Panc1 (cell line): ENCODE data around the gene USB1. TPM values are rescaled to one million over a fixed set of nuclear protein-coding genes. Genes with fewer than 3 reads are reported as not detected.

Source experiments
- ATAC-seq: fragments of 200-7000 bp; cut with Tn5 transposase; 2 replicates; pipeline ENCODE4 v1.9.1; 2020; ENCODE audit warnings: mild to moderate bottlenecking, moderate library complexity
- Bru-seq: library from RNA; stranded (reverse); fragments of 400-500 nt; gene quantifications from one replicate; lab custom pipeline; 2021; lab: Mats Ljungman, UMichigan
- BruChase-seq, 2 experiments: library from RNA; stranded (reverse); fragments of 400-500 nt; gene quantifications; one replicate each; lab custom pipeline; 2021; lab: Mats Ljungman, UMichigan
- BruUV-seq: library from RNA; stranded (reverse); fragments of 400-500 nt; replicated peaks from 2 replicates; lab custom pipeline; 2021; lab: Mats Ljungman, UMichigan
- CTCF ChIA-PET: fragments of 300-600 bp; sonication (Branson Sonifier 250); formaldehyde crosslinking; loops from one replicate; lab custom pipeline; 2022; ENCODE audit warnings: antibody characterized with exemption; lab: Charles Lee
- POLR2A ChIA-PET: fragments of 300-600 bp; sonication (Branson Sonifier 250); formaldehyde crosslinking; loops from one replicate; lab custom pipeline; 2022; ENCODE audit warnings: antibody characterized with exemption; lab: Charles Lee
- DNase-seq: peaks from one replicate; pipeline ENCODE4 v3.0.0-alpha.2; 2010; ENCODE audit warnings: low read depth, low spot score
- H3K27ac ChIP-seq: 2 replicates; pipeline ENCODE4 v1.5.1; 2011; ENCODE audit warnings: mild to moderate bottlenecking, low read length, inconsistent platforms
- H3K27me3 ChIP-seq: fragments of 200-500 bp; sonication (Bioruptor generic); 2 replicates; pipeline ENCODE4 v1.6.0; 2014; ENCODE audit warnings: low read length, inconsistent platforms; ENCODE audit not compliant: control insufficient read depth, insufficient read depth
- H3K36me3 ChIP-seq: fragments of 200-500 bp; sonication (Bioruptor generic); 2 replicates; pipeline ENCODE4 v1.5.1; 2014; ENCODE audit warnings: inconsistent platforms, mild to moderate bottlenecking, low read length, moderate library complexity; ENCODE audit not compliant: control insufficient read depth, insufficient read depth
- H3K4me1 ChIP-seq: 2 replicates; pipeline ENCODE4 v1.5.1; 2011; ENCODE audit warnings: inconsistent platforms, mild to moderate bottlenecking, low read length, moderate library complexity; ENCODE audit not compliant: control insufficient read depth, insufficient read depth
- H3K4me3 ChIP-seq, 2 experiments: 2 replicates each; pipeline ENCODE4 v1.5.1; 2011 to 2012; ENCODE audit warnings: low read depth in 2 of 2, low read length in 2 of 2, mild to moderate bottlenecking in 2 of 2, inconsistent platforms in 1 of 2, moderate library complexity in 1 of 2
- H3K9me3 ChIP-seq: fragments of 200-500 bp; sonication (Bioruptor generic); 2 replicates; pipeline ENCODE4 v1.5.1; 2014; ENCODE audit warnings: low read depth, mild to moderate bottlenecking, inconsistent platforms, low read length, moderate library complexity; ENCODE audit not compliant: control insufficient read depth, insufficient read depth
- CTCF ChIP-seq: fragments of 450-650 bp; IDR thresholded peaks from 2 replicates; pipeline ENCODE4 v1.5.1; 2017; ENCODE audit warnings: mild to moderate bottlenecking
- POLR2AphosphoS5 ChIP-seq: IDR thresholded peaks from 2 replicates; pipeline ENCODE4 v1.6.1; 2012; ENCODE audit warnings: mild to moderate bottlenecking, low read depth, low read length, moderate library complexity
- REST ChIP-seq, 2 experiments: IDR thresholded peaks; 2 replicates each; pipeline ENCODE4 v1.6.1; 2011 to 2012; ENCODE audit warnings: low read depth in 2 of 2, control low read depth in 1 of 2, low read length in 1 of 2, mild to moderate bottlenecking in 1 of 2, moderate library complexity in 1 of 2; ENCODE audit not compliant: insufficient read depth in 1 of 2
- SIN3A ChIP-seq: IDR thresholded peaks from 2 replicates; pipeline ENCODE4 v1.6.1; 2012; ENCODE audit warnings: low read depth, mild to moderate bottlenecking, low read length, moderate library complexity, borderline replicate concordance; ENCODE audit not compliant: insufficient read depth
- TCF7L2 ChIP-seq: IDR thresholded peaks from 2 replicates; pipeline ENCODE4 v1.6.1; 2011; ENCODE audit warnings: mild to moderate bottlenecking, low read depth, low read length, inconsistent platforms
- in situ Hi-C: cut with HindIII; loops from 2 replicates; pipeline ENCODE4 v1.10.0; 2016; ENCODE audit warnings: low sequenced_read_pairs, low pct_unique_long_range_greater_than_20kb
- intact Hi-C: fragments of 100-400 bp; cut with micrococcal nuclease; formaldehyde crosslinking; loops from one replicate; pipeline ENCODE4 v1.10.0; 2022; ENCODE audit not compliant: unreplicated experiment
- long read RNA-seq: library from polyadenylated mRNA; unstranded; transcript quantifications from one replicate; pipeline ENCODE4 v2.0.0, GENCODE V29; 2021; ENCODE audit not compliant: unreplicated experiment
- polyA plus RNA-seq: library from polyadenylated mRNA; unstranded; fragments of >200 nt; gene quantifications from one replicate; pipeline ENCODE4 v1.2.1, GENCODE V29; 2012; ENCODE audit warnings: missing spikeins; ENCODE audit not compliant: insufficient read length
- total RNA-seq: library from RNA; stranded (reverse); gene quantifications from one replicate; pipeline ENCODE4 v1.2.1, GENCODE V29; 2021; ENCODE audit not compliant: unreplicated experiment

Gene USB1, protein sequence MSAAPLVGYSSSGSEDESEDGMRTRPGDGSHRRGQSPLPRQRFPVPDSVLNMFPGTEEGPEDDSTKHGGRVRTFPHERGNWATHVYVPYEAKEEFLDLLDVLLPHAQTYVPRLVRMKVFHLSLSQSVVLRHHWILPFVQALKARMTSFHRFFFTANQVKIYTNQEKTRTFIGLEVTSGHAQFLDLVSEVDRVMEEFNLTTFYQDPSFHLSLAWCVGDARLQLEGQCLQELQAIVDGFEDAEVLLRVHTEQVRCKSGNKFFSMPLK
- 58.2 TPM for total RNA-seq
- polyA plus RNA-seq: 63.6 TPM
- Bru-seq, nascent RNA: percentile 66 among the genes with signal in this experiment
- BruChase-seq, experiment 1, labeled RNA remaining after a 2-hour chase: percentile 75 among the genes with signal in this experiment
- percentile 86 among the genes with signal in this experiment for BruChase-seq, experiment 2, labeled RNA remaining after a 6-hour chase
- long read RNA-seq, transcript USB1-201 (7 exons, 2,282 nt): major isoform, 23 of 69 reads
- long read RNA-seq, partial matches to known transcripts: 16 of 69 reads
- long read RNA-seq, other reads (novel, unspliced or antisense): 21 of 69 reads

DNA sequence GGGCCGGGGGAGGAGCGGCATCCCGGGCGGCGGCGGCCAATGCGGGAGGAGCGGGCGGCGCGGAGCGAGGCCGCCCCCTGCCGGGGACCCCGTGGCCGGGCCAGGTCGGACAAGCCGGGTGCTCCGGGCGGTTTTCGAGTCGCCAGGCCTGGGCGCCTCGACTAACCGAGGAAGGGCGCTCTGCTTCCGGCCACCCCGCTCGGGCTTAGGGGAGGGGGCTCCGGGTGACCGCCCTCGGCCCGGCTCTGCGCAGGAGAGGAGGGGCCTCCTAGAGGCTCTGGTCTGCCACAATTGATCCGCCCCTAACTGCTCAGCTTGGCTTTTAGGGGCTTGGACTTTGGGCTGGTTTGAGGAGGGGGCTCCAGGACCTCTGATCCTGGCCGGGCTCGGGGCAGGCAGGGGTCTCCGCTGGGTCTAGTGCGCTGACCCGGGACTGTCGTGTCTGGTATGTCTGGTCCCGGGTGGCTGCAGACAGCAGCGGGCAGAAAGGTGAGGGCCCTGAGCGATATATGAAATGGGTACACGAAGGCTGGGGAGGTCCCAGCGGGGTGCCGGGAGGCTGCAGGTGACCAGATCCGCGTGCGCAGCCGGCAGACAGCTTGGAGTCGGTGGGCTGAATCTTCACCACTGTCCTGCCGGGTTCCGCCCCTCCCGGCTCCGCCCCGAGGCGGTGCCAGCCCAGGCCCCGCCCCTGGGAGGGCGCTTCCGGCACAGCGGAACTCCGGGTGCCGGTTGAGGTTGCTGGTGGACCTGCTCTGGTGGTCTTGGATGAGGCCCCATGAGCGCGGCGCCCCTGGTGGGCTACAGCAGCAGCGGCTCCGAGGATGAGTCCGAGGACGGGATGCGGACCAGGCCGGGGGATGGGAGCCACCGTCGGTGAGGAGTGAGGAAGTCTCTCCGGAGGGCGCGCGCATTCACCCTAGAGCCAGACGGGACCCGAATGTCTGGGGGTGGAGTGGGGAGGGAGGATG is at the start of gene USB1:
Gene USB1 (plus strand): TSS at position 702 of the 971 bp plus-strand sequence. CDS start 77 bp downstream, at position 779.
- no peaks in the 10 kb centered on the region for H3K9me3 ChIP-seq
- no peaks in the 10 kb centered on the region for H3K36me3 ChIP-seq
- ATAC-seq: peak; percentile 93
- no peaks in the 10 kb centered on the region for H3K27me3 ChIP-seq
- DNase-seq: peak; percentile 33
- ChIA-PET POLR2A (interaction anchor here (0.6 kb wide), 1 partner anchor 188 kb away, joined by 5 read pairs; no protein-coding TSS in a partner anchor), CTCF (interaction anchor here (0.7 kb wide), 1 partner anchor 106 kb away, joined by 7 read pairs; no protein-coding TSS in a partner anchor)
- BruUV-seq: no TSS peak
- peaks cover 11% of the 10 kb centered on the region for H3K4me1 ChIP-seq
- intact Hi-C loops: loop anchor here (10.0 kb wide), 1 partner anchor 246 kb away; no protein-coding TSS in a partner anchor
- in situ Hi-C loops: loop anchor here (25.0 kb wide), 1 partner anchor 111 kb away; no protein-coding TSS in a partner anchor
- H3K27ac ChIP-seq: peak within 1 kb of the TSS; percentile 68
- peak within 1 kb of the TSS; percentile 69 to 71 for H3K4me3 ChIP-seq
- TF ChIP-seq TCF7L2 (no peak), CTCF (peak; percentile 85), POLR2AphosphoS5 (peak; percentile 75; the same call in 1 of the 2 replicates)

DNA sequence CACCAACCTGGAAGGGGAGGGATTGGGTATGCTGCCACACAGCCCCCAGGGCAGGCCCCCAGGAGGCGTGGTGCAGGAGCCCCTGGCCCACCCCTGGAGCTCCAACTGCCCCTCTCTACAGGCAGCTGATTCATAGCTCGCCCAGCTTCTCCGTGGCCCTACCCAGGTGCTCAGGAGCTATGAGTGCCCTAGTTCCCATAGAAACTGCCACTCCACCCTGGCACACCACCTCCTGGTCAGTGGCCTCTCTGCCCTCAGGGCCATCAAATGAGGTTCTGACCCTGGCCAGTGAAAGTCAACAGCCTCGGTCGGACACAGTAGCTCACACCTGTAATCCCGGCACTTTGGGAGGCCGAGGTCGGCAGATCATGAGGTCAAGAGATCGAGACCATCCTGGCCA is 48.3 kb upstream of the USB1 start:
- Histone ChIP-seq H3K4me3 (no peak overlapping the region), H3K27me3 (no peaks in the 10 kb centered on the region), H3K36me3 (no peaks in the 10 kb centered on the region), H3K27ac (no peak overlapping the region), H3K9me3 (no peaks in the 10 kb centered on the region), H3K4me1 (no peaks in the 10 kb centered on the region)
- no TSS peak for BruUV-seq
- in situ Hi-C loops (no loop called here), intact Hi-C loops (no loop called here)
- ChIA-PET CTCF (no interaction called here), POLR2A (interaction anchor here (0.6 to 0.7 kb wide), 2 partner anchors 16 to 392 kb away, joined by 3 read pairs; no protein-coding TSS in a partner anchor)
- ATAC-seq (no peak), DNase-seq (no peak)
- TF ChIP-seq REST (IDR thresholded peaks at IDR 0.05; ENCODE audit: insufficient read depth in 1 of 2, low read depth in 2 of 2, low read length in 1 of 2): no peak
- no peak for TF ChIP-seq SIN3A
- no peak for TF ChIP-seq CTCF
- no peak for TF ChIP-seq POLR2AphosphoS5
- TF ChIP-seq TCF7L2: no peak
